ENCODE measurements around the gene TAOK3. TPM values are rescaled to one million over a fixed set of nuclear protein-coding genes. Genes with fewer than 3 reads are reported as not detected.

Gene TAOK3
- total RNA-seq, 3 donors from 2014 or later (not counting 1 experiment from before 2014, with no cell fraction given): 155 to 166 (median 157) TPM

- Histone ChIP-seq H3K27me3 (ENCODE audit: control insufficient read depth, insufficient read depth, low read length) (no peaks in the 10 kb centered on the region), H3K4me3 (ENCODE audit: low read length) (no peak overlapping the region), H3K36me3 (ENCODE audit: control insufficient read depth, insufficient read depth, low read length) (no peaks in the 10 kb centered on the region), H3K9me3 (ENCODE audit: control insufficient read depth, insufficient read depth, low read length) (no peaks in the 10 kb centered on the region), H3K27ac (ENCODE audit: low read length) (no peak overlapping the region), H3K4me1 (ENCODE audit: control insufficient read depth, insufficient read depth, low read length) (no peaks in the 10 kb centered on the region)
- H3K9me3 Mint-ChIP-seq: no peaks in the 10 kb centered on the region
- DNase-seq (no peak), ATAC-seq (no peak)
- H3K36me3 Mint-ChIP-seq: no peaks in the 10 kb centered on the region
- no peak overlapping the region for H3K27ac Mint-ChIP-seq
- TF ChIP-seq CTCF (IDR thresholded peaks at IDR 0.05): no peak
- intact Hi-C loops (cut with micrococcal nuclease): no loop called here
- H3K4me3 Mint-ChIP-seq: no peak overlapping the region
- H3K27me3 Mint-ChIP-seq (ENCODE audit: low read depth in 2 of 2): no peaks in the 10 kb centered on the region
- H3K4me1 Mint-ChIP-seq: no peaks in the 10 kb centered on the region
- WGBS (ENCODE audit: insufficient coverage): 95% methylated on average over 5 of the region's 5 CpGs
Observed at GRCh38 chr12:118127867-118128266, 244.8 kb downstream of the TAOK3 start.

GRCh38 chr12:118126119-118126757, 246.5 kb downstream of the TAOK3 start:
- H3K9me3 Mint-ChIP-seq: no peaks in the 10 kb centered on the region

GRCh38 chr12:118125743-118126118, 247.0 kb downstream of the TAOK3 start:
- H3K27me3 Mint-ChIP-seq (ENCODE audit: low read depth in 2 of 2): no peaks in the 10 kb centered on the region
- intact Hi-C loops (cut with micrococcal nuclease): no loop called here
- Histone ChIP-seq H3K27ac (ENCODE audit: low read length) (no peak overlapping the region), H3K36me3 (ENCODE audit: control insufficient read depth, insufficient read depth, low read length) (no peaks in the 10 kb centered on the region), H3K9me3 (ENCODE audit: control insufficient read depth, insufficient read depth, low read length) (no peaks in the 10 kb centered on the region), H3K4me1 (ENCODE audit: control insufficient read depth, insufficient read depth, low read length) (no peaks in the 10 kb centered on the region), H3K4me3 (ENCODE audit: low read length) (no peak overlapping the region), H3K27me3 (ENCODE audit: control insufficient read depth, insufficient read depth, low read length) (no peaks in the 10 kb centered on the region)
- WGBS (ENCODE audit: insufficient coverage): 86% methylated on average over 2 of the region's 4 CpGs
- no peak for ATAC-seq
- no peaks in the 10 kb centered on the region for H3K9me3 Mint-ChIP-seq
- no peaks in the 10 kb centered on the region for H3K36me3 Mint-ChIP-seq
- peaks cover 4% of the 10 kb centered on the region in 2 donors for H3K4me1 Mint-ChIP-seq
- no peak for TF ChIP-seq CTCF (IDR thresholded peaks at IDR 0.05)
- no peak for DNase-seq
- no peak overlapping the region for H3K27ac Mint-ChIP-seq
- H3K4me3 Mint-ChIP-seq: no peak overlapping the region

More at GRCh38 chr12:118126119-118126757, 246.5 kb downstream of the TAOK3 start:
- Mint-ChIP-seq H3K4me1 (no peaks in the 10 kb centered on the region), H3K36me3 (no peaks in the 10 kb centered on the region), H3K27me3 (ENCODE audit: low read depth in 2 of 2) (no peaks in the 10 kb centered on the region), H3K27ac (no peak overlapping the region), H3K4me3 (no peak overlapping the region)
- TF ChIP-seq CTCF (IDR thresholded peaks at IDR 0.05): no peak
- Histone ChIP-seq H3K4me3 (ENCODE audit: low read length) (no peak overlapping the region), H3K9me3 (ENCODE audit: control insufficient read depth, insufficient read depth, low read length) (no peaks in the 10 kb centered on the region), H3K36me3 (ENCODE audit: control insufficient read depth, insufficient read depth, low read length) (no peaks in the 10 kb centered on the region), H3K27ac (ENCODE audit: low read length) (no peak overlapping the region), H3K4me1 (ENCODE audit: control insufficient read depth, insufficient read depth, low read length) (no peaks in the 10 kb centered on the region), H3K27me3 (ENCODE audit: control insufficient read depth, insufficient read depth, low read length) (no peaks in the 10 kb centered on the region)
- 96% methylated on average over 11 of the region's 13 CpGs for WGBS (ENCODE audit: insufficient coverage)
- ATAC-seq: no peak
- intact Hi-C loops (cut with micrococcal nuclease): no loop called here
- DNase-seq: no peak

- H3K9me3 Mint-ChIP-seq: no peaks in the 10 kb centered on the region
- H3K4me3 Mint-ChIP-seq: no peak overlapping the region
- H3K27me3 ChIP-seq (ENCODE audit: control insufficient read depth, insufficient read depth, low read length): no peaks in the 10 kb centered on the region
- H3K36me3 ChIP-seq (ENCODE audit: control insufficient read depth, insufficient read depth, low read length): no peaks in the 10 kb centered on the region
- no peaks in the 10 kb centered on the region for H3K9me3 ChIP-seq (ENCODE audit: control insufficient read depth, insufficient read depth, low read length)
- H3K36me3 Mint-ChIP-seq: no peaks in the 10 kb centered on the region
- no peak for DNase-seq
- H3K4me3 ChIP-seq (ENCODE audit: low read length): no peak overlapping the region
- no peak for ATAC-seq
- no peak overlapping the region for H3K27ac Mint-ChIP-seq
- peaks cover 9 to 11% of the 10 kb centered on the region in 2 donors for H3K4me1 Mint-ChIP-seq
- intact Hi-C loops (cut with micrococcal nuclease): loop anchor here (5.0 kb wide), 2 partner anchors 62 to 253 kb away; partner anchors contain the start of genes SUDS3 and WSB2
- TF ChIP-seq CTCF (IDR thresholded peaks at IDR 0.05): no peak
- no peaks in the 10 kb centered on the region for H3K4me1 ChIP-seq (ENCODE audit: control insufficient read depth, insufficient read depth, low read length)
- WGBS (ENCODE audit: insufficient coverage): 98% methylated on average over 4 of the region's 5 CpGs
- no peak overlapping the region for H3K27ac ChIP-seq (ENCODE audit: low read length)
- H3K27me3 Mint-ChIP-seq (ENCODE audit: low read depth in 2 of 2): no peaks in the 10 kb centered on the region
Observed at GRCh38 chr12:118124333-118124874, 248.3 kb downstream of the TAOK3 start.

Data from natural killer cell (primary cell).